Motor neuron (in vitro differentiated cells): ENCODE data around the gene PPARD. TPM values are rescaled to one million over a fixed set of nuclear protein-coding genes. Genes with fewer than 3 reads are reported as not detected.

Experiments
- ATAC-seq, 8 experiments: fragments of 200-7000 bp; cut with Tn5 transposase; replicated peaks in 6 of 8; 2 replicates each; pipeline ENCODE4 v1.8.0; 2021; ENCODE audit warnings: mild to moderate bottlenecking in 8 of 8, moderate library complexity in 8 of 8
- H3K27ac ChIP-seq, 2 donors: fragments of 250-450 bp; sonication (Bioruptor Pico); 2 replicates each; pipeline ENCODE4 v1.9.0; 2021; ENCODE audit warnings: antibody characterized with exemption in 2 of 2, mild to moderate bottlenecking in 2 of 2, moderate library complexity in 1 of 2
- H3K4me1 ChIP-seq, 2 donors: fragments of 250-450 bp; sonication (Bioruptor Pico); replicated peaks in 1 of 2; 2 replicates each; pipeline ENCODE4 v1.6.1; 2021; ENCODE audit warnings: antibody characterized with exemption in 2 of 2, mild to moderate bottlenecking in 2 of 2, moderate library complexity in 1 of 2
- H3K4me3 ChIP-seq, 5 donors: fragments of 250-450 bp; sonication (Bioruptor Pico); 2 replicates each; pipeline ENCODE4 v1.9.0; 2021; ENCODE audit warnings: antibody characterized with exemption in 5 of 5, mild to moderate bottlenecking in 5 of 5, moderate library complexity in 4 of 5
- WGBS, 10 experiments: fragments of 450-650 bp; shearing (Covaris generic); methylation state at CpG; one replicate each; pipeline ENCODE4 v1.0.0; 2022; 5-methylcytosine and 5-hydroxymethylcytosine counted together
- in situ Hi-C, 9 experiments: fragments of 400-800 bp; cut with MboI; loops; one replicate each; pipeline ENCODE4 v1.15.0; 2021; ENCODE audit warnings: low sequenced_read_pairs in 9 of 9, low pct_unique_long_range_greater_than_20kb in 2 of 9; ENCODE audit not compliant: unreplicated experiment in 9 of 9
- total RNA-seq, 8 experiments: library from RNA; unstranded; fragments of 300-600 nt; gene quantifications; 2 replicates each; pipeline versions ENCODE4 v1.2.3 to v1.2.4, GENCODE V29; 2022

The PPARD gene
- total RNA-seq, 8 experiments from 2014 or later = 2.9 to 17.1 (median 8.1) TPM

DNA sequence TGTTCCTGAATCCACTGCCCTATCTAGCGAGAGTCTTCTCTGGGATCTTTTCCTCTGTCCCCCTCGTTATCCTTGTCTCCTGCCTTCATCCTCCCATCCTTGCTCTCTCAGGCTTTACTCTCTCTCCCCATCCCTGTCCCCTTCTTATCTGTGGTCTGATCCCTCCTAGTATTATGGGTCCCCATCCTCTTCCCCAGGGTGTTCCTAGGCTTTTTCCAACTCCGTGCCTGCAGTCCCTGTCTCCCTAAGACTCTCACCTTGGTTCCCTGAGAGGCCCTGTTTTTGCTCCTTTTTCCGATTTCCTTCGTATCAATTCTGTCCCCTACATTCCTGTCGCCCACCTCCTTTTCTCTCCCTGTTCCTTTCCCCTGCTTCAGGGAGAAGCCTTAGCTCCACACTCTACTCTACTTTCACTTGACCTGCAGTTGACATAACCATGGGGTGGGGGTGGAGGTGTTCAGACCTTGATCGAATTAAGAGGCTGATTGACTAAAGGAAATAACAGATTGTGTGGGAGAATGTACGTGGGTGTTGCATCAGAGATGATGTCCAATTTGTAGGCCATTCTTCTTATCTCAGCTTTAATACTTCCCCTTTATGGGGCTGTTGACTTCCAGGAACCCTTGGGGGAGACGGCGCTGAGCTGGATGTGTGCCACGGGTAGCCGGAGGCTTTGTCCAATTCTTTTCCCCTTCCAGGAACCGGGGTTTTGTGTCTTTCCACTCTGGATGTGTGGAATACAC, 905 bp downstream of the PPARD start:
- WGBS, 10 experiments = 0 to 42% (median 20%) methylated on average over 2 to 11 of the region's 13 CpGs
- H3K27ac ChIP-seq = no peak overlapping the region
- H3K4me3 ChIP-seq = peak overlapping the region; percentile 45 to 97 (median 69)
- ATAC-seq = peak in 2 of 8 experiments; percentile 3 to 4
- H3K4me1 ChIP-seq = peaks cover 6 to 9% of the 10 kb centered on the region in 2 donors
- in situ Hi-C loops = loop anchor here in 4 of 9 experiments (10.0 to 25.0 kb wide), 3 partner anchors 94 to 394 kb away; partner anchors contain the start of gene ARMC12 (in 1 of the 4)

DNA sequence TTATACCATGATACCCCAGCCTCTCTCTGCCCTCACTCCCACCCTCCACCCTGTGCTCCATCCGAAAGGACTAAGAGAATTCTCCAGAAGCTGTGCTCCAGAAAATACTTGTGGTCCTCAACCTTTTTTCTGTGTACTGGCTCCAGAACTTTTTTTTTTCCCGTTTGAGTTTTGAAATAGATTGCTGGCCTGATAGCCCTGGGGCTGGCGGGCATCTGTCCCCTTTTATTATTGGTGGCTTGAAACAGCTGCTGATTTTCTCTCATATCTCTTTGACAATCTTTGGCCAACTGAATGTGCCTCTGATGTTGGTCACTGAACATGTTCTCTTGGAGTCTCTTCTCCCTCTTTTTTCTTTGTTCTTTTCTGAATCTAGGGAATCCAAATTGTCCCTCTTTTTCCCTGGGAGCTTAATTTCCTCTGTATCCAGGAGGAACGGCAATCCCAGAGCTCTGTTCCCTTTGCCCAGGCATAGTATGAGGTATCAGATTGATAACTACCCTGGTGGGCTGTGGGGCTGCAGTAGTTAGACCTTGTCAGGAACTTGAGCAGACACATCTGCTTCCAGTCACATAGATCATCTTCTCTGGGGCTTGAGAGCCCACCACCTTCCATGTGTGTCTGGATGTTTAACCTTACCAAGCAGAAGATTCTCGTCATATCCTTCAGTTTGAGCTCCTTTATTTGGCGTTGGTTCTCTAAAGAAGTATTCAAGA, 1.6 kb downstream of the PPARD start:
- no peak overlapping the region for H3K27ac ChIP-seq
- whole genome bisulfite sequencing, 10 experiments = 48 to 100% (median 80%) methylated on average over 1 to 6 of the region's 6 CpGs; no CpG with 5 or more reads in 1 of the 10 experiments
- in situ Hi-C loops = loop anchor here in 4 of 9 experiments (10.0 to 25.0 kb wide), 3 partner anchors 93 to 393 kb away; partner anchors contain the start of gene ARMC12 (in 1 of the 4)
- ATAC-seq = no peak
- H3K4me1 ChIP-seq = peaks cover 6 to 9% of the 10 kb centered on the region in 2 donors
- H3K4me3 ChIP-seq = peak overlapping the region in 2 of 5 donors; percentile 92 to 97

DNA sequence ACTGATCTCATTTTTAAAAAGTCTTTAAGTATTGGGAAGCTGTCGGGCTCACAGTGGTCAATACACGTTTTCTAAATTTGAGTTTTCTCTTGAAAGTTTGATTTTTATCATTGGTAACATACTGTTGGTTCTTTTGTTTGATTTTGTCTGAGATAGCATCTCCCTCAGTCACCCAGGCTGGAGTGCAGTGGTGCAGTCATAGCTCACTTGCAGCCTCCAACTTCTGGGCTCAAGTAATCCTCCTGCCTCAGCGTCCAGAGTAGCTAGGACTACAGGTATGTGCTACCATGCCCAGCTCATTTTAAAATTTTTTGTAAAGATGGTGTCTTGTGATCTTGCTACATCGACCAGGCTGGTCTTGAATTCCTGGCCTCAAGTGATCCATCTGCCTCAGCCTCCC, 9.1 kb downstream of the PPARD start:
- in situ Hi-C loops = no loop called here
- Histone ChIP-seq H3K4me3 (no peak overlapping the region), H3K27ac (no peak overlapping the region), H3K4me1 (no peaks in the 10 kb centered on the region)
- 80 to 100% (median 94%) methylated on average over 2 to 4 of the region's 4 CpGs; no CpG with 5 or more reads in 1 of the 10 experiments for WGBS, 10 experiments
- ATAC-seq = no peak

DNA sequence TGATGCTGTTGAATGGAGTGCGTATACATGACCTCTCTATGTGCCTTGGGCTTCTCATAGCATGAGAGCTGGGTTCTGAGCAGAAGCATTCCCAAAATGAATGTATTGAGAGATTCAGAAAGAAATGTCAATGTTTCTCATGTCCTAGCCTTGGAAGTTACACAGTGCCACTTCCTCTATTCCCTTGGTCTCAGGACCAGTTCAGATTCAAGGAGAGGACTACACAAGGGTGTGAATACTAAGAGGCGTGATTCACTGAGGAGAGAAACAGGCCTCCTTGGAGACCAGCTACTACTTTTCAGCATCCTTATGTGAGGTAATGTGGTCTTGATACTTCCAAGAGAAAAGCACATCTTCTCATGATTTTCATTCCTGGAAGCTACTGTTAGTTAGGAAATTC, 10.4 kb downstream of the PPARD start:
- no peak for ATAC-seq
- in situ Hi-C loops = no loop called here

DNA sequence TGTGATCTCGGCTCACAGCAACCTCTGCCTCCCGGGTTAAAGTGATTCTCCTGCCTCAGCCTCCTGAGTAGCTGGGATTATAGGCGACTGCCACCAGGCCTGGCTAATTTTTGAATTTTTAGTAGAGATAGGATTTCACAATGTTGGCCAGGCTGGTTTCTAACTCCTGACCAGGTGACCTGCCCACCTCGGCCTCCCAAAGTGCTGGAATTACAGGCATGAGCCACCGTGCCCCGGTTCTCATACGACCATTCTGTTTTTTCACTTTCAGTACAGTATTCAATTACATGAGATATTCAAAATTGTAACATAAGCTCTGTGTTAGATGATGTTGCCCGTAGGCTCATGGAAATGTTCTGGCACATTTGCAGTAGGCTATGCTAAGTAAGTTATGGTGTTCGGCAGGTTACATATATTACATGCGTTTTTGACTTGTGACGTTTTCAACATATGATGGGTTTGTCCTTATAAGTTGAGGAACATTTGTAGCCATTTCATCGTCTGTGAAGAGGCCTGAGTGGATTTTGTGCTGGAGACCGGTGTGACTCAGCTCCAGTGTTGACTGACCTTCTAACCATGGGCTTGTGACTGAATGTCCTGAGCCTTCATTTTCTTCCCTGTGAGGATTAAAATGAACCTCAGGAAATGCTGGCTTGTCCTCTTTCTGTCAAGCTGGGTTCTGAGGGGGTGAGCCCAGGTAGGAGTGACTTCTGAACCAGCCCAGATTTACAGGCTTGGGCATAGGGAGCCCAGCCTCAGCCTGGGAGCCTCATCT, 12.2 kb downstream of the PPARD start:
- in situ Hi-C loops = no loop called here
- no peak overlapping the region for H3K27ac ChIP-seq

More for the DNA sequence above, 10.4 kb downstream of the PPARD start:
- Histone ChIP-seq H3K4me3 (no peak overlapping the region), H3K4me1 (no peaks in the 10 kb centered on the region), H3K27ac (no peak overlapping the region)
- WGBS, 10 experiments = 67 to 100% (median 100%) methylated on average over 1 to 2 of the region's 2 CpGs; no CpG with 5 or more reads in 1 of the 10 experiments

DNA sequence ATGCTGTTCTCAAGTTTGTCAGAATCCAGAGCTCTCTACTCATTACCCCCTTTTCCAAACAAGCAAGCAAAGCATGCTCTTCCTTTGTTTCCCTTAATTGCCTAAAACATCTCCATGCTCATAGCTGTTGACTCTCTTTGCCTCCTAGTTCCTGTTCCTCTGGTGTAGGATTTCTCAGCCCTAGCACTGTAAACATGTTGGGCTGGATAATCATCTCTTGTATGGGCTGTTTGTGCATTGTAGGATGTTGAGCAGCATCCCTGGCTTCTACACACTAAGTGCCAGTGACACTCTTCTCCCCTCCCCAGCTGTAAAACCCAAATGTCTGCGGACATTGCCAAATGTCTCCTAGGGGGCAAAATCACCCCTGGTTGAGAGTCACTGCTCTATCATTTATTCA, 14.0 kb downstream of the PPARD start:
- Histone ChIP-seq H3K27ac (no peak overlapping the region), H3K4me3 (no peak overlapping the region), H3K4me1 (no peaks in the 10 kb centered on the region)
- no peak for ATAC-seq
- WGBS, 10 experiments = 100% methylated on average over 1 of the region's 1 CpG; no CpG with 5 or more reads in 8 of the 10 experiments
- in situ Hi-C loops = no loop called here

More for the DNA sequence above, 12.2 kb downstream of the PPARD start:
- 87 to 99% (median 90%) methylated on average over 5 to 10 of the region's 13 CpGs; no CpG with 5 or more reads in 3 of the 10 experiments for WGBS, 10 experiments
- Histone ChIP-seq H3K4me1 (no peaks in the 10 kb centered on the region), H3K4me3 (no peak overlapping the region)
- peak in 2 of 8 experiments; percentile 8 to 67 for ATAC-seq

DNA sequence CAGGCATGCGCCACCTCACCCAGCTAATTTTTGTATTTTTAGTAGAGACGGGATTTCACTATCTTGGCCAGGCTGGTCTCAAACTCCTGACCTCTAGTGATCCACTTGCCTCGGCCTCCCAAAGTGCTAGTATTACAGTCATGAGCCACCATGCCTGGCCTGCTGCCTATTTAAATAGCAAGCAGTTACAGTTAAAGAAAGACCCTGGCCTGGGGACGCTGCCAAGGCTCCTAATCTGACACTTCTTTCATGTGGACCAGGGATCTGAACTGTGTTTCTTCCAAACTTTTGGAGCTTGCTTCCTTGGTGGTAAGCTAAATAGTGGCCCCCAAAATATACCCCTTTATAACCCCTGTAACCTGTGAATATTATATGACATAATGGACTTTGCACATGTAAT, 15.3 kb downstream of the PPARD start:
- 68 to 100% (median 80%) methylated on average over 2 to 4 of the region's 4 CpGs; no CpG with 5 or more reads in 3 of the 10 experiments for WGBS, 10 experiments
- no peaks in the 10 kb centered on the region for H3K4me1 ChIP-seq

DNA sequence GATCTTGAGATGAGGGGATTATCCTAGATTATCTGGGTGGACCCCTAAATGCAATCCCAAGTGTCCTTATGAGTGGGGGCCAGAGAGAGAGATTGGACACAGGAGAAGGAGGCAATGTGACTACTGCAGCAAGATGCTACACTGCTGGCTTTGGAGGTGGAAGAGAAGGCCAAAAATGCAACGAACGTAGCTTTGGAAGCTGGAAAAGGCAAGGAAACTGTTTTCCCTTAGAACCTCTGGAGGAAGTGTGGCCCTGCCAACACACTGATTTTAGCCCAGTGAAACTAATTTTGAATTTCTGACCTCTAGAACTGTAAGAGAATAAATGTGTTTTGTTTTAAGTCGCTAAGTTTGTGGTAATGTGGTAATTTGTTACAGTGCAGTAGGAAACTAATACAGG, 15.7 kb downstream of the PPARD start:
- ATAC-seq = no peak
- Histone ChIP-seq H3K27ac (no peak overlapping the region), H3K4me3 (no peak overlapping the region), H3K4me1 (no peaks in the 10 kb centered on the region)
- WGBS, 10 experiments = 0 to 100% (median 91%) methylated on average over 1 to 3 of the region's 3 CpGs; no CpG with 5 or more reads in 1 of the 10 experiments
- in situ Hi-C loops = no loop called here

More for the DNA sequence above, 15.3 kb downstream of the PPARD start:
- Histone ChIP-seq H3K27ac (no peak overlapping the region), H3K4me3 (no peak overlapping the region)
- in situ Hi-C loops = no loop called here
- no peak for ATAC-seq

DNA sequence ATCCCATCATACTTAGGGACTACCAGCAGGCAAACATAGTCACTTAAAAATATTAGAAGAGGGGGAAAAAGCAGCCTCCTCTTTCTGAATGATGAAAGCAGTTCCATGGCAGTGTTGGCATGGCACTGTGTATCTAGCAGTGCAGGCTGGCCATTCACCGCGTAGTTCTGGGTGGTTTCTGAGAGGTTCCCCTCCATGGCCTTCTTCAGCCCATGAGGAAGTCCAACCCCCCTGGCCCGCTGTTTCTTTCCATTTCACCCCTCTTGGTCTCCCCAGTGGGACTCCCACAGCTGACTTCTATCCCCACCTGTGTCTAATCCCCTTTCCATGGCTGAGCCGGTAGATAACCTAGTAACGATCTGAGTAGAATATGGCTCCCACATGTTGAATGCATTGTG, 17.0 kb downstream of the PPARD start:
- Histone ChIP-seq H3K4me3 (no peak overlapping the region), H3K27ac (no peak overlapping the region), H3K4me1 (no peaks in the 10 kb centered on the region)
- ATAC-seq = no peak
- 86 to 100% (median 94%) methylated on average over 2 to 4 of the region's 5 CpGs; no CpG with 5 or more reads in 5 of the 10 experiments for WGBS, 10 experiments
- in situ Hi-C loops = no loop called here

DNA sequence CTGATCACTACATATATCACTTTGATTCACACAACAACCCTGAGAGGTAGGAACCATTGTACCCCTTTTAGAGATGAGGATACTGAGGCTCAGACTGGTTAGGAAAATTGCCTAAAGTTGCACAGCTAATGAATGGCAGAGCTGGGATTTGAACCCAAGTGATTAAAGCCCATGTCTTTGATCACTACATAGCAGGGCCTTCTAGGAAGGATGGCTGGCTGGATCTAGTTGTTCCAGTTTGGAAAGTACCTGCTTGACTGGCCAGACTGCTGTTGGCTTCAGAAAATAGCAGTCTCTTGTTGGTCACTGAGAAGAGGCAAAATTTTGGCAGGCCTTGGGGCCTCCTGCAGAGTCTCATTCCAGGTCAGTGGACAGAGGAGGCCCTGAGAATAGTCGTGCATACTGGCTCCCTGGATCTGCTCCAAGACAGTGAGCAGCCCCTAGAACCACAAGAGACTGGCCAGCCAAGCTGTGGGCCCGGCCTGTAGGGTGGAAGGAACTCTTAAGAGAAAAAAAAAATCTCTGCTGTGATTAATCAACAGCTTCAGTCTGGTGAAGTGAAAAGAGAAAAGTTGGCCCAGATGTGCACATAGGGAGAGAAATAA, 17.5 kb downstream of the PPARD start:
- no peak overlapping the region for H3K27ac ChIP-seq
- no peaks in the 10 kb centered on the region for H3K4me1 ChIP-seq
- WGBS, 10 experiments = 0 to 60% (median 13%) methylated on average over 1 to 2 of the region's 2 CpGs; no CpG with 5 or more reads in 4 of the 10 experiments

DNA sequence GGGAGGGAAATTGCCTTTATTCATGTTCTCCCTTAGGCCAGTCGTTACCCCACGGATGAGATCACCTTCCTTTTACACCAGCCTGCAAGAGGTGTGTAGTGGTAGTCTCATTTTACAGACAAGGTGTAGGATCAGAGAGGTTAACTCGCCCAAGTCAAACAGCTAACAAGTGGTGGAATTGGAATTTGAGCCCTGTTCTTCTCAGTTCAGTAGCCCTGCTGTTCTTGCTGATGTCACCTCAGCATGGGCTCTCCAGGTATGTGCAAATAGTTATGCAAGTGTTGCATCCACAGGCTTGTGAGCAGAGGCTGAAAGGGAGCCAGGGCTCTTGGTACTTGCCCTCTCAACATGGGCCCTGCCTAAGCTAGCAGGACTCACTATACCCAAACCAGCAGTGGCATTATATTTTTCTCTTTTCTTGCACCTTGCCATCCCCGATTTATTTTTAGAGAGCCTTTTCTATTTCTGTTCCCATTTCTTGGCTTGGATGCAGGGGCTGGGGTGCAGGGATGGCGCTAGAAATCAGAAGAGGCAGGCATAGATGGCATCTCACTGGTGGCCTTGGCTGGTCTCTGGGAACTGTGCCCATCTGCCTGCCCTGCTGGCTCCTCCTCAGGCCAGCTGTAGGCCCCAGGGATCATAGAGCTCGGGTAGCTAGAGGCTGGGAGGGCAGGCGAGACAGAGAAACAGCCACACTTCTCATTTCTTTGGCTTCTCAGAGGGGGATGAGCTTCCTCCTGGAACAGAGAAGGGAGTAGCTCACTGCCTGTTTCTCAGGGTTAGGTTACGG, 18.2 kb downstream of the PPARD start:
- H3K27ac ChIP-seq = no peak overlapping the region
- no peak overlapping the region for H3K4me3 ChIP-seq
- WGBS, 10 experiments = 20 to 100% (median 73%) methylated on average over 1 to 3 of the region's 8 CpGs; no CpG with 5 or more reads in 2 of the 10 experiments
- no peak for ATAC-seq
- no peaks in the 10 kb centered on the region for H3K4me1 ChIP-seq
- in situ Hi-C loops = no loop called here

More for the DNA sequence above, 17.5 kb downstream of the PPARD start:
- ATAC-seq = peak in 3 of 8 experiments; percentile 9 to 66 (median 21)
- H3K4me3 ChIP-seq = no peak overlapping the region
- in situ Hi-C loops = no loop called here

DNA sequence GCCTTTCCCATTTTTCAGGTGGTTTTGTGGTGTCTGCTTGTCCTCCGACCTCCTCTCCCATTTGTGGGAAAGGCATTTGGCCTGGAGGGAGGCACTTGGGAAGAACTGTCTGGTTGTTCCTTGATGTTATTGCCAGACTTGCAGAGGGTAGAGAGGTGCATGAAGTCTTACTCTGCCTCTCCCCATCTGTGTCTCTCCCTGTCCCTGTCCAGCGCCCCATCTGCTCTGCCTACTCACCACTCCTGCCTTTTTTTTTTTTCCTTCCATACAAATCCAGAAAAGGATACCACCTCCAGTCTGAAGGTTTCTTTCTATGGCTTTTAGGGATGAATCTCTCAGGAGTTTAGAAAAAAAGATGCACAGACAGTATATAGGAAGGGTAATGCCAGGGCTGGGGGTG, 19.8 kb downstream of the PPARD start:
- WGBS, 10 experiments = 83 to 100% (median 92%) methylated on average over 1 to 2 of the region's 2 CpGs; no CpG with 5 or more reads in 2 of the 10 experiments
- in situ Hi-C loops = no loop called here
- Histone ChIP-seq H3K4me3 (no peak overlapping the region), H3K4me1 (no peaks in the 10 kb centered on the region), H3K27ac (no peak overlapping the region)
- no peak for ATAC-seq
